Activated CD4-positive, alpha-beta T cell treated with anti-CD3 and anti-CD28 coated beads, Interleukin-2, Interleukin-6, amounts not matched to agents 100 ng/mL and 50 ng/mL, durations not matched to agents 16 hours and 8 hours (primary cell): Measurements from ENCODE around the gene TSPAN7.

ENCODE experiments used
- DNase-seq: peaks from one replicate; pipeline ENCODE4 v3.0.0-alpha.2; 2020

The TSPAN7 gene

GRCh38 chrX:38595801-38596200 lies 34.5 kb downstream of the TSPAN7 start:
- no peak for DNase-seq

- no peak for DNase-seq
These were observed 35.6 kb downstream of the TSPAN7 start for GRCh38 chrX:38596939-38597338.

GRCh38 chrX:38599796-38600755 lies 38.7 kb downstream of the TSPAN7 start:
- DNase-seq: no peak

- no peak for DNase-seq
These were observed 40.5 kb downstream of the TSPAN7 start for GRCh38 chrX:38601866-38602265.

- DNase-seq: no peak
These were observed 45.5 kb downstream of the TSPAN7 start for GRCh38 chrX:38606821-38607220.

- DNase-seq: no peak
These were observed 46.6 kb downstream of the TSPAN7 start for GRCh38 chrX:38607976-38608375.

GRCh38 chrX:38610849-38611248 lies 49.5 kb downstream of the TSPAN7 start:
- no peak for DNase-seq

- DNase-seq: no peak
These were observed 50.9 kb downstream of the TSPAN7 start for GRCh38 chrX:38612281-38612680.

- DNase-seq: no peak
These were observed 53.1 kb downstream of the TSPAN7 start for GRCh38 chrX:38614485-38614884.

GRCh38 chrX:38616904-38617303 lies 55.6 kb downstream of the TSPAN7 start:
- no peak for DNase-seq

- DNase-seq: no peak
These were observed 56.8 kb downstream of the TSPAN7 start for GRCh38 chrX:38618180-38618579.

- DNase-seq: no peak
These were observed 59.3 kb downstream of the TSPAN7 start for GRCh38 chrX:38620623-38621022.

GRCh38 chrX:38626296-38626695 lies 65.0 kb downstream of the TSPAN7 start:
- no peak for DNase-seq

- peak; percentile 59 for DNase-seq
These were observed 66.3 kb downstream of the TSPAN7 start for GRCh38 chrX:38627683-38628082.

GRCh38 chrX:38628587-38628986 lies 67.2 kb downstream of the TSPAN7 start:
- DNase-seq: no peak

- no peak for DNase-seq
These were observed 71.2 kb downstream of the TSPAN7 start for GRCh38 chrX:38632516-38632915.

- DNase-seq: no peak
These were observed 73.3 kb downstream of the TSPAN7 start for GRCh38 chrX:38634665-38635064.

- no peak for DNase-seq
These were observed 75.8 kb downstream of the TSPAN7 start for GRCh38 chrX:38636949-38637819.

GRCh38 chrX:38638952-38639529 lies 77.7 kb downstream of the TSPAN7 start:
- DNase-seq: no peak

- DNase-seq: no peak
These were observed 78.4 kb downstream of the TSPAN7 start for GRCh38 chrX:38639730-38640129.

- no peak for DNase-seq
These were observed 79.9 kb downstream of the TSPAN7 start for GRCh38 chrX:38641197-38641596.

- DNase-seq: no peak
These were observed 82.6 kb downstream of the TSPAN7 start for GRCh38 chrX:38643903-38644302.

- no peak for DNase-seq
These were observed 84.8 kb downstream of the TSPAN7 start for GRCh38 chrX:38646129-38646528.
